ENCODE measurements around the gene TESPA1.

TESPA1 gene

GRCh38 chr12:54991991-54992375 lies 7.4 kb upstream of the TESPA1 start:
- Histone ChIP-seq H3K9ac (no peak overlapping the region), H3K4me1 (peaks cover 3% of the 10 kb centered on the region), H3K36me3 (ENCODE audit: control insufficient read depth, insufficient read depth, low read length) (no peaks in the 10 kb centered on the region), H3K79me2 (no peaks in the 10 kb centered on the region), H3K27ac (no peak overlapping the region), H3K9me3 (ENCODE audit: control insufficient read depth, low read length) (no peaks in the 10 kb centered on the region), H2AFZ (no peak overlapping the region), H3K27me3 (ENCODE audit: control insufficient read depth, insufficient read depth, low read length) (no peaks in the 10 kb centered on the region), H3K4me2 (ENCODE audit: low read length) (no peak overlapping the region), H3K4me3 (ENCODE audit: low read depth, low read length) (no peak overlapping the region)
- TF ChIP-seq, protein P1, sequence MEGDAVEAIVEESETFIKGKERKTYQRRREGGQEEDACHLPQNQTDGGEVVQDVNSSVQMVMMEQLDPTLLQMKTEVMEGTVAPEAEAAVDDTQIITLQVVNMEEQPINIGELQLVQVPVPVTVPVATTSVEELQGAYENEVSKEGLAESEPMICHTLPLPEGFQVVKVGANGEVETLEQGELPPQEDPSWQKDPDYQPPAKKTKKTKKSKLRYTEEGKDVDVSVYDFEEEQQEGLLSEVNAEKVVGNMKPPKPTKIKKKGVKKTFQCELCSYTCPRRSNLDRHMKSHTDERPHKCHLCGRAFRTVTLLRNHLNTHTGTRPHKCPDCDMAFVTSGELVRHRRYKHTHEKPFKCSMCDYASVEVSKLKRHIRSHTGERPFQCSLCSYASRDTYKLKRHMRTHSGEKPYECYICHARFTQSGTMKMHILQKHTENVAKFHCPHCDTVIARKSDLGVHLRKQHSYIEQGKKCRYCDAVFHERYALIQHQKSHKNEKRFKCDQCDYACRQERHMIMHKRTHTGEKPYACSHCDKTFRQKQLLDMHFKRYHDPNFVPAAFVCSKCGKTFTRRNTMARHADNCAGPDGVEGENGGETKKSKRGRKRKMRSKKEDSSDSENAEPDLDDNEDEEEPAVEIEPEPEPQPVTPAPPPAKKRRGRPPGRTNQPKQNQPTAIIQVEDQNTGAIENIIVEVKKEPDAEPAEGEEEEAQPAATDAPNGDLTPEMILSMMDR (IDR thresholded peaks at IDR 0.05), result no peak

DNA sequence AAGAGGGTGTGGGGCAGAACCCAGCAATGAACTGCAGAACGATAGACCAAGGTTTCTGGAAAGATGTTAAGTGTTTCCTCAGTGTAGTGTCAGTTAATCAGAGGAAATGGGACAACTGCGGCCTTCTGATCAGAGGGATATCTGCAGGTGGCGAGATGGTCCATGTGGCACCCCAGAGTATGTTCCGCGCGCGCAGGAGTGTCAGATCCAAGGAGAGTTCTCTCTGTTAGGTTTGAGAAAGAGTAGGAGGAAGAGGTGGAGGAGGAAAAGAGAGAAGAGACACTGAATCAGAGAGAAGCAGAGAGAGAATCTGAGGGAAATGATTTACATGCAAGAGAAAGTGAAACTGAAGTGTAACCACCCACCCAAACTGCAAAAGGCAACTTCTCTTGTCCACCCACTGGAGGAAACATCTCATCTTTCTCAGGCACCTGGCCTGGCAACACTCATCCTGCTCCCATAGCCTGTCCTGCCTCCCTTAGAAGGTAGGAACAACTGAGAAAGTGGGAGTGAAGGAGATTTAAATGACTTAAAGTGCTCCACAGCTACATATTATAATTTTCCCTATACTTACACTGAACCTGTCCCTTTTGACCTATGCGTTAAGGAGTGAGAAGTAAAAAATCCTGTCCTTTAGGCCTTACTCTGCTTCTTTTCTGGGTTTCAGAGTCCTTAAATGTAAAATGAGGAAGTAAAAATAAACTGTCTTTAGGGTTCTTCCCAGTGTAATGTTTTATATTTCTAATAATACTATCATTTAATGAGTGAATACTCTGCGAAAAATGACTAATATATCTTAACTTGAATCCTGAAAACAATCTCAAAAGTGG lies 6.8 kb upstream of the TESPA1 start:
- Histone ChIP-seq H3K27ac (no peak overlapping the region), H3K9me3 (ENCODE audit: control insufficient read depth, low read length) (no peaks in the 10 kb centered on the region), H3K9ac (no peak overlapping the region), H3K4me1 (peaks cover 3% of the 10 kb centered on the region), H3K79me2 (no peaks in the 10 kb centered on the region), H3K36me3 (ENCODE audit: control insufficient read depth, insufficient read depth, low read length) (no peaks in the 10 kb centered on the region), H2AFZ (no peak overlapping the region), H3K27me3 (ENCODE audit: control insufficient read depth, insufficient read depth, low read length) (no peaks in the 10 kb centered on the region), H3K4me2 (ENCODE audit: low read length) (no peak overlapping the region), H3K4me3 (ENCODE audit: low read depth, low read length) (no peak overlapping the region)
- TF ChIP-seq, protein P1 (IDR thresholded peaks at IDR 0.05), result no peak

- Histone ChIP-seq H3K79me2 (no peaks in the 10 kb centered on the region), H3K4me3 (ENCODE audit: low read depth, low read length) (no peak overlapping the region), H3K27ac (no peak overlapping the region), H3K9me3 (ENCODE audit: control insufficient read depth, low read length) (no peaks in the 10 kb centered on the region), H3K9ac (no peak overlapping the region), H3K4me1 (peaks cover 3% of the 10 kb centered on the region), H3K27me3 (ENCODE audit: control insufficient read depth, insufficient read depth, low read length) (no peaks in the 10 kb centered on the region), H3K4me2 (ENCODE audit: low read length) (no peak overlapping the region), H2AFZ (no peak overlapping the region), H3K36me3 (ENCODE audit: control insufficient read depth, insufficient read depth, low read length) (no peaks in the 10 kb centered on the region)
- TF ChIP-seq, protein P1 (IDR thresholded peaks at IDR 0.05), result no peak
These were observed 5.3 kb upstream of the TESPA1 start for GRCh38 chr12:54989829-54990228.

DNA sequence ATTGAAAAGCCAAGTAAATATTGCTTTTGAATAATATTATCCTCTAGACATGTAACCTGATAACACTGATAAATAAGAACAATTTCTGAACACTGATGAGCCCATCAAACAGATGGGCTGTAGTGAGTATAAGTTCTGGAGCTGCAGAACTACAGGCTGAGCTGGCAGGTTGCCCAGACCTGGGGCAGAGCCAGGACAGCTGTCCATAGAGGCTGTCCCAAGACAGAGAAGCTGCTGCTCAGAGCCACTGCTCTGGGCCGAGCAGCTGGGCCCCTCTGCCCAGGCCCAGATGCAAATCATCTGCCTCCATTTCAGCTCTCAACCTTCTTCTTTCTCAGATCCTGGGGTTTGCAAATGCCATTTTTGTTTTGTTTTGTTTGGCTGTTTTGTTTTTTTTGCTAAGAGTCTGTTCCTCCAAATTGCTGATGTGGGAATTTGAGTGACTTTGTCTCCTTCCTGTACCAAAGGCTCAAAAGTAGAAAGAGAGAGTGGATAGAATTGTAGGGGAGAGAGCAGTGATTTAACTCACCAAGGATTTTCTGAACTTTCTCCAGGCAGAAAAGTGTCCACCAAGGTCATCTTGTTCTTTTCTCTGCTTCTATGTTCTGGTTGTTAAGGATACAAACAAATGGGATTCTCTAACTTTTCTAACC lies 4.0 kb upstream of the TESPA1 start:
- H3K9ac ChIP-seq, result no peak overlapping the region
- no peaks in the 10 kb centered on the region for H3K9me3 ChIP-seq (ENCODE audit: control insufficient read depth, low read length)
- H3K36me3 ChIP-seq (ENCODE audit: control insufficient read depth, insufficient read depth, low read length), result no peaks in the 10 kb centered on the region
- no peak overlapping the region for H3K4me3 ChIP-seq (ENCODE audit: low read depth, low read length)
- no peak overlapping the region for H3K4me2 ChIP-seq (ENCODE audit: low read length)
- no peak overlapping the region for H2AFZ ChIP-seq
- TF ChIP-seq, protein P1 (IDR thresholded peaks at IDR 0.05), result no peak
- H3K4me1 ChIP-seq, result peaks cover 3% of the 10 kb centered on the region
- no peak overlapping the region for H3K27ac ChIP-seq
- no peaks in the 10 kb centered on the region for H3K79me2 ChIP-seq
- no peaks in the 10 kb centered on the region for H3K27me3 ChIP-seq (ENCODE audit: control insufficient read depth, insufficient read depth, low read length)

Measured in parathyroid adenoma (tissue), 2 donors.